A549 (cell line): Measurements from ENCODE around the gene KPNA2. TPM values are rescaled to one million over a fixed set of nuclear protein-coding genes. Genes with fewer than 3 reads are reported as not detected.
A peak's percentile ranks its signal among the peaks of the same experiment; 100 is the strongest.

ENCODE experiments used
- ATAC-seq, 2 experiments: fragments of 200-7000 bp in 1 of 2; fragments of >200 bp in 1 of 2; cut with Nextera tagmentation in 1 of 2; cut with Tn5 transposase in 1 of 2; 3 replicates each; pipeline versions ENCODE4 v1.8.0 to v1.9.1; 2018 to 2020; ENCODE audit warnings: mild to moderate bottlenecking in 1 of 2, moderate library complexity in 1 of 2
- CTCF ChIA-PET: fragments of 300-600 bp; sonication (Branson Sonifier 250); formaldehyde crosslinking; extraction: SDS; loops from one replicate; lab custom pipeline; 2021; ENCODE audit warnings: antibody characterized with exemption, inconsistent platforms; lab: Yijun Ruan, JAX
- POLR2A ChIA-PET: fragments of 350-600 bp; formaldehyde crosslinking; extraction: SDS; loops from one replicate; lab custom pipeline; 2021; ENCODE audit warnings: antibody characterized with exemption, inconsistent platforms; lab: Yijun Ruan, JAX
- DNase-seq, 2 experiments: peaks; one replicate each; pipeline versions ENCODE4 v3.0.0 to v3.0.0-alpha.2; 2011 to 2016; ENCODE audit warnings: low read depth in 1 of 2, low spot score in 1 of 2
- FAIRE-seq: peaks from 2 replicates; lab custom pipeline; 2011; peaks lifted over from hg19 to GRCh38; lab: Jason Lieb, UNC
- H3K27ac ChIP-seq, 2 experiments: fragments of >200 bp; sonication (Bioruptor Twin); formaldehyde crosslinking; 3 replicates each; pipeline ENCODE4 v1.5.1; 2016 to 2017
- H3K4me1 ChIP-seq: fragments of >200 bp; sonication (Bioruptor Twin); formaldehyde crosslinking; 3 replicates; pipeline ENCODE4 v1.6.1; 2016
- H3K4me2 ChIP-seq: fragments of >200 bp; sonication (Bioruptor Twin); formaldehyde crosslinking; 3 replicates; pipeline ENCODE4 v1.6.1; 2016
- H3K4me3 ChIP-seq: fragments of >200 bp; sonication (Bioruptor Twin); formaldehyde crosslinking; 3 replicates; pipeline ENCODE4 v1.5.1; 2016
- H3K9me3 ChIP-seq: fragments of >200 bp; sonication (Bioruptor Twin); formaldehyde crosslinking; 3 replicates; pipeline ENCODE4 v1.6.1; 2016
- ATOH8 ChIP-seq: fragments of 250-450 bp; sonication (Bioruptor Pico); IDR thresholded peaks from 2 replicates; pipeline ENCODE4 v1.5.0; 2020; ENCODE audit warnings: low read depth, mild to moderate bottlenecking, moderate library complexity
- CTCF ChIP-seq: fragments of >200 bp; sonication (Bioruptor Twin); formaldehyde crosslinking; IDR thresholded peaks from 3 replicates; pipeline ENCODE4 v1.5.1; 2016
- E2F6 ChIP-seq: IDR thresholded peaks from 2 replicates; pipeline ENCODE4 v1.6.1; 2012; ENCODE audit warnings: low read depth, borderline replicate concordance
- EHMT2 ChIP-seq: fragments of 200-600 bp; sonication (generic); IDR thresholded peaks from 2 replicates; pipeline ENCODE4 v1.6.1; 2016; ENCODE audit warnings: antibody characterized with exemption, low read depth, mild to moderate bottlenecking, moderate library complexity
- ELK1 ChIP-seq: fragments of 150-350 bp; IDR thresholded peaks from 2 replicates; pipeline ENCODE4 v1.6.1; 2014; ENCODE audit warnings: low read depth, mild to moderate bottlenecking, low read length
- FOSL2 ChIP-seq, 2 experiments: fragments of 450-650 bp in 1 of 2; fragments of >200 bp in 1 of 2; sonication (Bioruptor Twin) in 1 of 2; formaldehyde crosslinking; IDR thresholded peaks; 2 replicates each; pipeline versions ENCODE4 v1.5.0 to v1.6.1; 2016 to 2020; ENCODE audit warnings: mild to moderate bottlenecking in 1 of 2, moderate library complexity in 1 of 2
- FOXS1 ChIP-seq: fragments of 250-450 bp; sonication (Bioruptor Pico); IDR thresholded peaks from 2 replicates; pipeline ENCODE4 v1.5.0; 2020; ENCODE audit warnings: mild to moderate bottlenecking, moderate library complexity
- HDAC2 ChIP-seq: fragments of 200-600 bp; sonication (generic); IDR thresholded peaks from 2 replicates; pipeline ENCODE4 v1.6.1; 2016
- HOXA7 ChIP-seq: fragments of 250-450 bp; sonication (Bioruptor Pico); IDR thresholded peaks from 2 replicates; pipeline ENCODE4 v1.5.0; 2020; ENCODE audit warnings: mild to moderate bottlenecking, moderate library complexity
- HOXB13 ChIP-seq: fragments of 250-450 bp; sonication (Bioruptor Pico); IDR thresholded peaks from 2 replicates; pipeline ENCODE4 v1.5.0; 2020; ENCODE audit warnings: low read depth, mild to moderate bottlenecking, moderate library complexity
- KDM1A ChIP-seq: fragments of 200-600 bp; sonication (generic); IDR thresholded peaks from 2 replicates; pipeline ENCODE4 v1.6.1; 2016; ENCODE audit warnings: low read depth, mild to moderate bottlenecking
- MAFK ChIP-seq: fragments of 450-650 bp; IDR thresholded peaks from 2 replicates; pipeline ENCODE4 v1.6.1; 2014; ENCODE audit not compliant: partially characterized antibody
- MAX ChIP-seq: IDR thresholded peaks from 2 replicates; pipeline ENCODE4 v1.6.1; 2012
- MYC ChIP-seq: IDR thresholded peaks from 2 replicates; pipeline ENCODE4 v1.6.1; 2012; ENCODE audit warnings: mild to moderate bottlenecking, inconsistent platforms, low read length, improper control_type of control experiment, borderline replicate concordance
- NFE2L2 ChIP-seq: fragments of 150-350 bp; conservative IDR thresholded peaks from 2 replicates; pipeline ENCODE4 v1.6.1; 2014; ENCODE audit warnings: low read length
- NPAS2 ChIP-seq: fragments of 250-450 bp; sonication (Bioruptor Pico); IDR thresholded peaks from 2 replicates; pipeline ENCODE4 v1.8.0; 2022; ENCODE audit warnings: mild to moderate bottlenecking, moderate library complexity, borderline replicate concordance
- PHF8 ChIP-seq: fragments of 200-600 bp; sonication (generic); IDR thresholded peaks from 2 replicates; pipeline ENCODE4 v1.6.1; 2016; ENCODE audit warnings: low read depth, mild to moderate bottlenecking, antibody characterized with exemption, moderate library complexity, borderline replicate concordance
- POLR2A ChIP-seq: IDR thresholded peaks from 2 replicates; pipeline ENCODE4 v1.6.1; 2012; ENCODE audit warnings: mild to moderate bottlenecking, low read length
- RAD21 ChIP-seq, 2 experiments: fragments of >200 bp in 1 of 2; sonication (Bioruptor Twin) in 1 of 2; formaldehyde crosslinking in 1 of 2; IDR thresholded peaks in 1 of 2; conservative IDR thresholded peaks in 1 of 2; 2 replicates in 1 of 2; 3 replicates in 1 of 2; pipeline ENCODE4 v1.6.1; 2012 to 2018; ENCODE audit warnings: inconsistent platforms in 1 of 2
- RCOR1 ChIP-seq: fragments of 150-350 bp; IDR thresholded peaks from 2 replicates; pipeline ENCODE4 v1.6.1; 2014; ENCODE audit warnings: antibody characterized with exemption, low read length, low read depth
- RNF2 ChIP-seq: fragments of 200-600 bp; sonication (generic); IDR thresholded peaks from 2 replicates; pipeline ENCODE4 v1.6.1; 2016; ENCODE audit warnings: low read depth, mild to moderate bottlenecking, antibody characterized with exemption, moderate library complexity, borderline replicate concordance
- SMC3 ChIP-seq: fragments of >200 bp; sonication (Bioruptor Twin); formaldehyde crosslinking; IDR thresholded peaks from 3 replicates; pipeline ENCODE4 v1.6.1; 2018; ENCODE audit warnings: inconsistent platforms
- TFCP2L1 ChIP-seq: fragments of 250-450 bp; sonication (Bioruptor Pico); IDR thresholded peaks from 2 replicates; pipeline ENCODE4 v1.5.0; 2021; ENCODE audit warnings: mild to moderate bottlenecking
- TP53 ChIP-seq: fragments of 250-450 bp; sonication (Bioruptor Pico); IDR thresholded peaks from 2 replicates; pipeline ENCODE4 v1.5.0; 2021; ENCODE audit warnings: mild to moderate bottlenecking, moderate library complexity
- ZC3H11A ChIP-seq: fragments of 450-650 bp; IDR thresholded peaks from 2 replicates; pipeline ENCODE4 v1.6.1; 2014; ENCODE audit warnings: antibody characterized with exemption, mild to moderate bottlenecking
- ZFP36 ChIP-seq: fragments of 450-650 bp; IDR thresholded peaks from 2 replicates; pipeline ENCODE4 v1.6.1; 2014; ENCODE audit warnings: borderline replicate concordance; ENCODE audit not compliant: partially characterized antibody
- ZNF302 ChIP-seq: fragments of 250-450 bp; sonication (Bioruptor Pico); IDR thresholded peaks from 2 replicates; pipeline ENCODE4 v1.9.0; 2021; ENCODE audit warnings: inconsistent platforms, mild to moderate bottlenecking, moderate library complexity
- WGBS: methylation state at CpG from one replicate; pipeline ENCODE4 v1.1.6; 2017; ENCODE audit errors: missing lambda C conversion rate; 5-methylcytosine and 5-hydroxymethylcytosine counted together
- polyA plus RNA-seq, 4 experiments: library from polyadenylated mRNA; depleted of rRNA in 3 of 4; stranded (reverse); fragments of >200 nt; fragmentation: RNase III in 1 of 4; extraction: RNeasy Plus Mini Kit Qiagen cat#74134 plus additional on column Dnase treatment in 1 of 4; gene quantifications; 2 replicates in 3 of 4; 3 replicates in 1 of 4; pipeline ENCODE4 v1.2.3, GENCODE V29; 2011 to 2017
- TF ChIP-seq, protein P1 (sequence below): IDR thresholded peaks from 2 replicates; pipeline ENCODE4 v1.6.1; 2012
- TF ChIP-seq, protein P2 (sequence below): fragments of 250-450 bp; sonication (Bioruptor Pico); IDR thresholded peaks from 2 replicates; pipeline ENCODE4 v1.5.0; 2021; ENCODE audit warnings: mild to moderate bottlenecking, moderate library complexity, borderline replicate concordance
- TF ChIP-seq, protein P3 (sequence below): fragments of 450-650 bp; IDR thresholded peaks from 2 replicates; pipeline ENCODE4 v1.6.1; 2014; ENCODE audit warnings: antibody characterized with exemption

The KPNA2 gene
- polyA plus RNA-seq, 2 of the 4 experiments (the other 2 are of a cell fraction) = 382 to 700 TPM

DNA sequence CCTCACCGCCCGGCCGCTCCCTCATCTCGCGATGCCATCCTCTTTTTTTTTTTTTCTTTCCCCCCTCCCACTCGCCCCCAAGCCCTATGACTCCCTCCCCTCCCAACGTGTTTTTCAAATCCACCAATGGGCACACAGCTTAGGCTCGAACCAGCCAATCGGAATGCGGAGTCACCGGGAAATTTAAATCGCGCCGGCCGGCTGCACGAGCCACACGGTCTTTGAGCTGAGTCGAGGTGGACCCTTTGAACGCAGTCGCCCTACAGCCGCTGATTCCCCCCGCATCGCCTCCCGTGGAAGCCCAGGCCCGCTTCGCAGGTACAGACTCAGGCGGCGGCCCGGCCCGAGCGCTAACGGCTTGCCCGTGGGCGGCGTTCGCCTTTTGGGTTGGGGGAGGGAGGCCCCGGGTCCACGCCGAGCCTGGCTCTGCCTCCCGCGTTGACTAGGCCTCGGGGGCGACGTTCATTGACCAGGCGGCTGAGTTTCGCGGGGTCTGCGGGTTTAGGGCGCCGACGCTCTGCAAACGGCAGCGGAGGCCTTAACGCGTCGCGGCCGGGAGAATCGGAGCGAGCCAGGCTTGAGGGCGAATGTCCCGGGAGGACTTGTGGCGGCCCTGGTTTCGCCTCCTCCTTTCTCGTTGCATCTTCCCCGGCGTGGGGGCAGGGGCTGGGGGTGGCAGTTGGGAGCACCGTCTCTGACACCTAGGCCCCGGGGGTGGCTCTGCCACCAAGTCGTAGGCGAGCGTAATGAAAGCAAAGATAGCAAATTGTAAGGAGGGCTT is at the start of gene KPNA2 (continued):
- no peak for TF ChIP-seq RAD21 (conservative IDR thresholded peaks at IDR 0.05 in 1 of 2, IDR thresholded peaks at IDR 0.05 in 1 of 2)
- TF ChIP-seq MAFK = no peak
- TF ChIP-seq FOSL2 (IDR thresholded peaks at IDR 0.05) = no peak
- no peak; the same call in 1 of the 2 replicates for TF ChIP-seq FOSL2 (CRISPR knock-in tag; IDR thresholded peaks at IDR 0.05)
- TF ChIP-seq HOXA7 (CRISPR knock-in tag) = no peak
- TF ChIP-seq MAX = peak; percentile 97
- TF ChIP-seq MYC = no peak
- no peak for TF ChIP-seq SMC3
- peak; percentile 87 for TF ChIP-seq TP53
- TF ChIP-seq RCOR1 = no peak
- TF ChIP-seq E2F6 = peak; percentile 76
- no peak for TF ChIP-seq HOXB13
- no peak for TF ChIP-seq FOXS1
- TF ChIP-seq KDM1A = peak; percentile 38; the same call in 1 of the 2 replicates
- TF ChIP-seq, protein P1, sequence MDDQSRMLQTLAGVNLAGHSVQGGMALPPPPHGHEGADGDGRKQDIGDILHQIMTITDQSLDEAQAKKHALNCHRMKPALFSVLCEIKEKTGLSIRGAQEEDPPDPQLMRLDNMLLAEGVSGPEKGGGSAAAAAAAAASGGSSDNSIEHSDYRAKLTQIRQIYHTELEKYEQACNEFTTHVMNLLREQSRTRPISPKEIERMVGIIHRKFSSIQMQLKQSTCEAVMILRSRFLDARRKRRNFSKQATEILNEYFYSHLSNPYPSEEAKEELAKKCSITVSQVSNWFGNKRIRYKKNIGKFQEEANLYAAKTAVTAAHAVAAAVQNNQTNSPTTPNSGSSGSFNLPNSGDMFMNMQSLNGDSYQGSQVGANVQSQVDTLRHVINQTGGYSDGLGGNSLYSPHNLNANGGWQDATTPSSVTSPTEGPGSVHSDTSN = peak; percentile 10; the same call in 1 of the 2 replicates
- no peak for TF ChIP-seq CTCF
- TF ChIP-seq PHF8 = peak; percentile 99
- peak; percentile 93 for TF ChIP-seq TFCP2L1 (CRISPR knock-in tag)
- TF ChIP-seq ZFP36 = no peak
- no peak for TF ChIP-seq NFE2L2
- TF ChIP-seq ELK1 = no peak
- no peak for TF ChIP-seq ATOH8 (CRISPR knock-in tag)
- TF ChIP-seq EHMT2 = no peak
- TF ChIP-seq, all 56 proteins: peak for 20

- 91% methylated on average over 4 of the region's 4 CpGs for WGBS
- POLR2A ChIA-PET = no interaction called here
- CTCF ChIA-PET = no interaction called here
- Histone ChIP-seq H3K27ac (no peak overlapping the region), H3K9me3 (no peaks in the 10 kb centered on the region), H3K4me2 (no peak overlapping the region), H3K4me3 (no peak overlapping the region), H3K4me1 (peaks cover 17% of the 10 kb centered on the region)
- FAIRE-seq (no peak), DNase-seq (no peak), ATAC-seq (no peak)
- TF ChIP-seq, protein P2, sequence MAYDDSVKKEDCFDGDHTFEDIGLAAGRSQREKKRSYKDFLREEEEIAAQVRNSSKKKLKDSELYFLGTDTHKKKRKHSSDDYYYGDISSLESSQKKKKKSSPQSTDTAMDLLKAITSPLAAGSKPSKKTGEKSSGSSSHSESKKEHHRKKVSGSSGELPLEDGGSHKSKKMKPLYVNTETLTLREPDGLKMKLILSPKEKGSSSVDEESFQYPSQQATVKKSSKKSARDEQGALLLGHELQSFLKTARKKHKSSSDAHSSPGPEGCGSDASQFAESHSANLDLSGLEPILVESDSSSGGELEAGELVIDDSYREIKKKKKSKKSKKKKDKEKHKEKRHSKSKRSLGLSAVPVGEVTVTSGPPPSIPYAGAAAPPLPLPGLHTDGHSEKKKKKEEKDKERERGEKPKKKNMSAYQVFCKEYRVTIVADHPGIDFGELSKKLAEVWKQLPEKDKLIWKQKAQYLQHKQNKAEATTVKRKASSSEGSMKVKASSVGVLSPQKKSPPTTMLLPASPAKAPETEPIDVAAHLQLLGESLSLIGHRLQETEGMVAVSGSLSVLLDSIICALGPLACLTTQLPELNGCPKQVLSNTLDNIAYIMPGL (CRISPR knock-in tag) = no peak
- TF ChIP-seq KDM1A (no peak), ZC3H11A (no peak), RCOR1 (no peak), NPAS2 (CRISPR knock-in tag) (no peak), TP53 (no peak), ZNF302 (CRISPR knock-in tag) (no peak), EHMT2 (no peak), ZFP36 (no peak), HDAC2 (no peak), RNF2 (no peak), POLR2A (no peak), MAFK (no peak)
- TF ChIP-seq, protein P3, sequence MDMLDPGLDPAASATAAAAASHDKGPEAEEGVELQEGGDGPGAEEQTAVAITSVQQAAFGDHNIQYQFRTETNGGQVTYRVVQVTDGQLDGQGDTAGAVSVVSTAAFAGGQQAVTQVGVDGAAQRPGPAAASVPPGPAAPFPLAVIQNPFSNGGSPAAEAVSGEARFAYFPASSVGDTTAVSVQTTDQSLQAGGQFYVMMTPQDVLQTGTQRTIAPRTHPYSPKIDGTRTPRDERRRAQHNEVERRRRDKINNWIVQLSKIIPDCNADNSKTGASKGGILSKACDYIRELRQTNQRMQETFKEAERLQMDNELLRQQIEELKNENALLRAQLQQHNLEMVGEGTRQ = no peak
These were observed 44.6 kb upstream of the KPNA2 start for GRCh38 chr17:67990909-67991308.
